ENCODE results near the gene CASP9.

CASP9 gene

GRCh38 chr1:15524021-15524282 is at the start of gene CASP9:
TSS of gene CASP9 (minus strand) at chr1:15524215. CDS start at chr1:15524200, 15 bp downstream.
- DNase-seq = no peak

DNA sequence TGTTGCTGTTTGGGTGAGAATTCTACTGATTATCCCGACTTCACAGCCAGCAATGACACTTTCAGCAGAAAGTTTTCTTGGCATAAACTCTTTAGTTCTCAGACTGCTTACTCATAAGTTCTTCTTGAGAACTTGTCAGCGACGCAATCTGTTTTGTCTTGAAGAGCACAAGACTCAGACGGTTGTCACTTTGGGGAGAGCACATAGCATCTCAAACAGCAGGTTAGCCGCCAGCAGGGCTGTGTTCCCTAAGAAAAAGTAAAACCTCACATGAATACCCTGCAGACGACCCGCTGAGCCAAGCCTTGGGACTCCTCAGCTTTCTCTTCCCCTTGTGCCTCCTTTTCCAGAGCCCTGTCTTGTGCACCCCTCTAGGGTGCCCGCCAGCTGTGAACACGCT is 49.5 kb upstream of the CASP9 start:
- DNase-seq = no peak

DNA sequence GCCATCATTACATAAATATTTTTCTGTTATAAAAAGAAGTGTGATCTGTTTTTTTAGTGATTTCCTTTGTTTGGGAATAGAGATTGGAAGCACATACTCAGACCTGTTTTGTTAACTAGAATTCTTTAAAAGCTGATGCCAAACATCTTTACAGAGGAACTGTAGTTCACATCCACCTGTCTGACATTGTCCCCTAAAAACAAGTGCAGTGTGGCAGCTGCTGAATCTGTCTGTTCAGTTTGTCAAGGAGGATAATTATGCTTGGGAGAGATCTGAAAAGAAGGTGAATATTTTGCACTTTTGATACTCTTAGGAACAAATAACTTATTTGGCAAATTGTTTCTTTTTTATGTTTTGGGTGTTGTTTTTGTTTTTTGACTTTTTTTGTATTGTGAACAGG is 47.3 kb upstream of the CASP9 start:
- DNase-seq = no peak

- no peak for DNase-seq
Measured at GRCh38 chr1:15570861-15571260, 46.8 kb upstream of the CASP9 start.

DNA sequence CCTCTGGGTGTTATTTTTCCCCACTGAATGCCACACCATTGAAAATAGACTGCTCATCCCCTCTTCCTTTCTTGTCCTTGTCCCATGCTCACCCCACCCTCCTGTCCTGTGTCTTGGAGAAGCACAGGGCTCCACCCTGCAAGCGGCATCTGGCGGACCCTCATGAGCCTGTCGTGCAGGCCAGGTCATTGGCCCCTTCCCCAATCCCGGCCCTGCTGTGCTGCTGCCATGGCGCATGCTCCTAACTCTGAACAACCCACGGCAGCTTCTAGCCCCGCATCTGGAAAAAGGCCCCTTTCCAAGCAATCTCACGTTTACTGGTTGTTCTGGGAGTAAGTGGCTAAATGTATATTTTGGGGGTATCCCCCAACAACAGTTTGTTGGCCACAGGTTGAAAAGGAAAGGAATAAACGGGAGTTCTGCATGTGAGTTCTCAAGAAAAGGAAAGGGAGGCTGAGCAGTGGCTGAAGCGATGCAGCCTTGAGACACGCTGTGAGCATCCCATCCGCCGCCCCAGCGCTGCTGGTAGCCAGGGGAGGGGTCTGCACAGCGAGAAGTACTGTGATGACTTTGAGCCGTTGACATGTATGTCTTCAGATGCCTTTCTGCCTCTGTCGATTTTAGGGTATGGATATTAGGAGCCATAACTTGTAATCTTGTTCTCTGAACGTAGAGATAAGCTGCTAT is 44.5 kb upstream of the CASP9 start:
- no peak for DNase-seq

GRCh38 chr1:15559189-15559810 is 35.3 kb upstream of the CASP9 start:
- DNase-seq = no peak

DNA sequence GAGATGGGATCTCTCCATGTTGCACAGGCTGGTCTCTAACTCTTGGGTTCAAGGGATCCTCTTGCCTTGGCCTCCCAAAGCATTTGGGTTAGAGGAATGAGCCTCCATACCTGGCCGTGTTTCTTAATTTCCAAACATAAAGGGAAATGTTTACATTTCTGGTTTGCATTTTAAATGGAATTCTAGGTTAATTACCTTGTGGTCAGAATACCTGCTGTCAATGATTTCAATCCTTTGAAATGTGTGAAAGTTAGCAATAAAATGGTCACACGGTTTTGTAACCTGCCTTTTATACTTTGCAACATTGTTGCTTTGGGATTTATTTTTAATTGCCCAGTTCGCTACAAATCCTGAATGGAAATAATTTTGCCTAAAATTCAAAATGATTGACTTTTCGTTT is 34.5 kb upstream of the CASP9 start:
- no peak for DNase-seq

DNA sequence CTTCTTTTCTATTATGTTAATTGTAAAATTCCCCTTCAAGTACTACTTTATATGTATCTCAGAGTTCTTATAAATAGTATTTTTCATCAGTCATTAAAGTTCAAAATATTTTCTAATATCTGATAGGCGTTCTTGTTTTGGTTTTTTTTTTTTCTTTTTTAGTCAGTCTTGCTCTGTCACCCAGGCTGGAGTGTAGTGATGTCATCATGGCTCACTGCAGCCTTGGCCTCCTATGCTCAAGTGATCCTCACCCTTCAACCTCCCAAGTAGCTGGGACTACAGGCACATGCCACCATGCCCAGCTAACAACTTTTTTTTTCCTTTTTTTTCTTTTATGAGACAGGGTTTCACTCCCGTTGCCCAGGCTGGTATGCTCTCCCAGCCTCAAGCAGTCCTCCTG is 33.6 kb upstream of the CASP9 start:
- DNase-seq = no peak

DNA sequence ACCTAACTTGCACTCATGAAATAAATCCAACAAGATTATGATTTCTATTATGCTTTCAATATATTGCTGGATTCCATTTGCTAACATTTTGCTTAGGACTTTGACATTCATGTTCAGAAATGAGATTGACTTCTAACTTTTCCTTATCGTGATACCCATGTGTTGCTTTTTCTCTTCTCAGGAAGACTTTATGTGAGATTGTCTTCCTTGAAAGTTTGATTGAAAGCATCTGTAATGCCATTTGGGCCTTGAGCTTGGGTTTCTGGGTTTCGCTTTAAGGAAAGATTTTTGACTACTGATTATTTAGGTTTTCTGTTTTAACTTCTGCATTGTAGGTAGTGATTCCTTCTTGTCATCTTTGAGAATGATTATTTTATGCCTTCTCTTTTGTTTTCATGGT is 33.0 kb upstream of the CASP9 start:
- no peak for DNase-seq

GRCh38 chr1:15550573-15550972 is 26.6 kb upstream of the CASP9 start:
- no peak for DNase-seq

GRCh38 chr1:15546641-15547040 is 22.6 kb upstream of the CASP9 start:
- DNase-seq = no peak

GRCh38 chr1:15543589-15544568 is 19.9 kb upstream of the CASP9 start:
- no peak for DNase-seq

- no peak for DNase-seq
Measured at GRCh38 chr1:15543251-15543588, 19.2 kb upstream of the CASP9 start.

DNA sequence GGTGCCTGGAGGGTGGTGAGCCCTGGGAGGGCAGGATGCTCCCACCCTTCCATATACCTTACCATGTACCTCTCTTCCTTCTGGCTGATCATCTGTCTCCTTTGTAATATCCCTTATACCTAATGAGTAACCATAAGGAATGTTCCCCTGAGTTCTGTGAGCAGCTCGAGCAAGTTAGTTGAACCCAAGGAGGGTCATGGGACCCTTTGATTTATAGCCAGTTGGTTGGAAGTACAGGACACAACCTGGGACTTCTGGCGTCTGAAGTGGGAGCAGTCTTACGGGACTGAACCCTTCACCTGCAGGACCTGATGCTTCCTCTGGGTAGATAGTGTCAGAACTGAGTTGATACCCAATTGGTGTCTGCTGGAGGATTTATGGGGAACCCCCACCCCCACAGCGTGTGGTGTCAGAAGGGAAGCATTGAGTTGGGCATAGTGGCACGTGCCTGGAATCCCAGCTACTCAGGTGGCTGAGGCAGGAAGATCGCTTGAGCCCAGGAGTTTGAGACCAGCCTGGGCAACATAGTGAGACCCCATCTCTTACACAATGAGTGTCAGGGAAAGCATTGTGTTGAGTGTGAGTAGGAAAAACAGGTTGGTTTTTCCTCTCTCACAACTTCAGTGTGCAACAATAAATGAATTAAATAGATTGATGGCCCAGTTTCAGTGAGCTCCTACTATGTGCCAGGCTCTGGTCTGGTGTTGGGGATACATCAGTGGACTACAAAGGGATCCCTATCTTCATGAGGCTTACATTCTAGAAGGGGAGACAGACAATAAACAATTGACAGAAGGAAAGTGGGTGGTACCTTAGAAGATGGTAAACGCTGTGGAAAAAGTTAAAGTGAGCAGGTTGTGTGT is 18.6 kb upstream of the CASP9 start:
- DNase-seq = no peak

DNA sequence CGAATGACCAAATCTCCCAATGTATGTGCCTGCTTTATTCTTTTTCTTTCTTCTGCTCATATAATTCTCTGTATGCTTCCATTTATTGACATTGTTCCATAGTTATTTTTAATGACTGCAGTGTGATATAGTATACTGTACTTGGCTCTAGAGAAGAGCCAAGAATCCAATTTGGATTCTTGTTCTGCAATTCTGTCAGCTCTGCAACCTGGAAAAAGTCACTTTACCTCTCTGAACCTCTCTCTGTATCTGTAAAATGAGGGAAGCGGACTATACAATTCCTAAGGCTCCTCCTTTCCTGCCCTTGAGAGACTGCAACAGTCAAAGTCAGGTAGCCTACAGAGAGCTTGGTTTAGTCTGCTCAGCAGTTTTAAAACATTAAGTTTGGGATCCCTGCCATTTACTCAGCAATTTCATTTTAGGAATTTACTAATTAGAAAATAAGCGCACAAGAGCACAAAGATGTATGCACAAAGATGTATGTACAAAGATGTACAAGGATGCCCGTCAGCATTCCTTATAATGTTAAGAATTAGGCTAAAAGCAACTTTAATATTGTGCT is 17.3 kb upstream of the CASP9 start:
- no peak for DNase-seq

GRCh38 chr1:15540186-15540585 is 16.2 kb upstream of the CASP9 start:
- no peak for DNase-seq

- DNase-seq = no peak
Measured at GRCh38 chr1:15538771-15539170, 14.8 kb upstream of the CASP9 start.

DNA sequence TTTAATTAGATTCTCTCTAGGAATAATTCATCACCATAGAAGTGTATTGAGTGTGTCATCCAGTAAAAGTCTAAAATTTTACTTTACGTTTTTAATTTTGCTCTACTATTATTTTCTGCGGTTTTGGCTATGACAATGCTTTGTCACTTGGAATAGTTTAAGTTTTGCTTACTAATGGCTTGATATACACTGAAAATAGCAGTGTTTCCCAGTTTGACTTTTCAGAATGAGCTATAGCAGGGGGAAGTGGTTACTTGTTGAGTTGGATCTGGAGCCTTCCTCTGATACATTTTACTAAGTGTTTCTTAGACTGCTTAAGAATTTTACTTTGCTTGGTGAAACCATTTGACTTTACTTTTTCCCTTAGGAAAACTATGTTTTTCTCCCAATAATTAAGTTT is 7.7 kb upstream of the CASP9 start:
- DNase-seq = no peak

DNA sequence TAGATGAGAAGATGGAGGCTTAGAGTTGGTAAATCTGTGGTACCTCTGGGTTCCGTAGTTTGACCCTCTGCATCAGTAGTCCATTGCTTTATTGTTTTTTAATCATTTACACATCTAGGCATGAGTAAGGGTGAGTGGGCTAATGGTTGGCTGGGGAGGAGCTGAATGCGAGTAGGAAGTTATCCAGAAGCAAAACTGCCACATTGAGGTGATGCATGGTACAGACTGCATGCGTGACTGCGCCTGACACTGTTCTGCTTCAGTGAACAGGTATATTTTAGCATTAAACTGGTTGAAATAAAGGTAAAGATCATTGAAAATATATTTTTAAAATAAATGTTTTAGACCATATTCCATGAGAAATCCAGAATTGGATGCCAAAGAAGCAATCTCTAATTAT is 7.0 kb upstream of the CASP9 start:
- DNase-seq = no peak

DNA sequence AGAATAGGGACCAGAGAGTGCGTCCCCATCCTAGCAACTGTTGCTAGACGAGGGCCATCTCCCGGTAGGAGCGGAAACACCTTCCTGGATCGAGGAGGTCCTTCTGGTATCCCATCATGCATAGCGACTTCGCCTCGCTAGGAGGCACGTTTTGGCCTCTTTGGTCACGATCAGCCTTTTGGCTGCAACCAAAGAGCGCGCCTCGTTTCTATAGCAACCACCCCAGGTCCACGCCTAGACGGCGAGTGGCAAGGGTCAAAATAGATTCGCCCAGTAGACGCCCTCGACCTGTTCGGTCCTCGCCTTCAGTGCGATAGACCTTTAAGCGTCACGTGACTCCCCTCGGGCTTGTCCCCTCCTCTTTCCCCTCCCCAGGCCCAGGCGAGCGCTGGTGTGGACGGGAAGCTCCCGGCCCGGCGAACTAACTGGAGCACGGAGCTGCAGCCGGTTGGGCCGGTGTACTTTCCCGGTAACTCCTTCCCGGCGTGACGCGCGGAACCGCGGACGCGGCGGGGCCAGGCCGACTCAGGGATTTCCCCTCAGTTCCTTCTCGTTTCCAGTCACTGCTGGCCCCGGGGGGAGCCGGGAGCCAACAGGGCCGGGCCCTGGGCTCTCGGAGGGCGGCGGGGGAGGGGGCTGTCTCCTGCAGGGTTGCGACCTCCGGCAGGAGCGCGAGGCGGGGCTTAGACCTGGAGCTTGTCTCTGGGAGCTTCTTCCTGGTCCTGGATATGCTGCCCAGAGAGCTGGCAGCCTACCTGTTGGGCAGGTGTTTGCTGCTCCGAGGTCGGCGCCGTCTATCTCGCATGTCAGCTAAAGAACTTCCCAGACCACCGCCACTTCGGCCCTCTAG is 2.7 kb upstream of the CASP9 start, which contains the start of gene DNAJC16:
DNAJC16 (plus strand) TSS at position 359 of the 850 bp plus-strand sequence. CDS start 2,258 bp downstream, outside the sequence.
- peak; percentile 98 for DNase-seq

DNA sequence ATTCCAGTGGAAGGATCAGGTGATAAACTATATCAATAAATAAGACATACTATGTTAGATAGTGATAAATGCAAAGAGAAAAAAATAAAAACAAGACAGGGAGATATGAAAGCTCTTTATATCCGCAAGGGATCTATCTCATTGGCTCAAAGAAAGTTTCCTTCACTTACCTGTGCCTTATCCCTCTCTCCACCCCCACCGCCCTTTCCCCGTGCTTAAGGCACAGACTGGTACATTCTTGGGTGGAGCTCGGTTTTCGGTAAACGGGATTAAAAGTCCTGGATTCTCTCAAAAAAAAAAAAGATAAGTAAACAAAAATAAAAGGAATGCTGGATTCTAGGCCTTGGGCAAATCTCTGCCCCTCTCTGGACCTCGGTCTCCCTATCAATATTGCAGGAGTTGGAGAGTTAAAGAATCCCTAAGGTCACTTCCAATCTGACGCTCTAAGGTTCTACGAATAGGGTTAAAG is 2.0 kb upstream of the CASP9 start:
- DNase-seq = peak; percentile 8
